Heart right ventricle (tissue), 16 donors: Measurements from ENCODE around the gene TOMM70. TPM values are rescaled to one million over a fixed set of nuclear protein-coding genes. Genes with fewer than 3 reads are reported as not detected.

Experiments used
- ATAC-seq, 8 donors: fragments of 200-7000 bp; cut with Tn5 transposase; one replicate each; pipeline ENCODE4 v1.9.1; 2020; ENCODE audit warnings: mild to moderate bottlenecking in 8 of 8, moderate library complexity in 8 of 8, moderate number of reproducible peaks in 1 of 8
- DNase-seq, 2 donors: peaks; one replicate each; pipeline ENCODE4 v3.0.0-alpha.2; 2020
- H3K27ac ChIP-seq, 10 donors: fragments of 200-600 bp; sonication (generic) in 2 of 10; one replicate each; pipeline versions ENCODE4 v1.5.0 to v1.8.0; 2020 to 2022; ENCODE audit warnings: mild to moderate bottlenecking in 3 of 10
- H3K27me3 ChIP-seq, 7 donors: fragments of 200-600 bp; one replicate each; pipeline ENCODE4 v1.8.0; 2021 to 2022; ENCODE audit warnings: mild to moderate bottlenecking in 2 of 7
- H3K36me3 ChIP-seq, 9 donors: fragments of 200-600 bp; sonication (generic) in 1 of 9; one replicate each; pipeline versions ENCODE4 v1.5.0 to v1.8.0; 2020 to 2022; ENCODE audit warnings: mild to moderate bottlenecking in 2 of 9
- H3K4me1 ChIP-seq, 9 donors: fragments of 200-600 bp; sonication (generic) in 1 of 9; one replicate each; pipeline versions ENCODE4 v1.5.0 to v1.8.0; 2020 to 2022; ENCODE audit warnings: mild to moderate bottlenecking in 4 of 9
- H3K4me3 ChIP-seq, 10 donors: fragments of 200-600 bp; sonication (generic) in 2 of 10; one replicate each; pipeline versions ENCODE4 v1.5.0 to v1.8.0; 2020 to 2022; ENCODE audit warnings: mild to moderate bottlenecking in 7 of 10, moderate library complexity in 2 of 10
- H3K9me3 ChIP-seq, 11 donors: fragments of 200-600 bp in 10 of 11; sonication (generic) in 2 of 11; one replicate each; pipeline versions ENCODE4 v1.5.0 to v1.8.0; 2013 to 2022; ENCODE audit warnings: mild to moderate bottlenecking in 2 of 11, control low read depth in 1 of 11, moderate library complexity in 1 of 11
- CTCF ChIP-seq, 9 donors: fragments of 200-600 bp; sonication (generic) in 2 of 9; IDR thresholded peaks; one replicate each; pipeline versions ENCODE4 v1.5.0 to v1.8.0; 2021 to 2022; ENCODE audit warnings: antibody characterized with exemption in 9 of 9, mild to moderate bottlenecking in 5 of 9, moderate library complexity in 1 of 9
- WGBS, 2 donors: extraction: QIAGEN DNeasy Blood & Tissue Kit; methylation state at CpG; one replicate each; pipeline ENCODE4 v1.1.7; 2013; ENCODE audit warnings: inconsistent platforms in 1 of 2; 5-methylcytosine and 5-hydroxymethylcytosine counted together
- intact Hi-C, 10 donors: fragments of 100-400 bp; cut with DNase I; formaldehyde crosslinking; loops; one replicate each; pipeline versions ENCODE4 v1.11.1 to v1.14.2; 2022
- polyA plus RNA-seq, 2 donors: library from polyadenylated mRNA; stranded (reverse); fragments of 200-250 nt; gene quantifications; one replicate each; pipeline ENCODE4 v1.2.3, GENCODE V29; 2013
- total RNA-seq, 10 donors: library from RNA; stranded (reverse); fragmentation: NEBNext Ultra II Directional in 3 of 10; extraction: Animal tissue kit (Norgen Biotek cat#: 25700) in 3 of 10; gene quantifications; one replicate each; pipeline versions ENCODE4 v1.2.1 to v1.2.4, GENCODE V29; 2021 to 2023
- donor health status: Arrhythmogenic right ventricular cardiomyopathy.
- donor health status: ischemic (EF 13 %, LVEDD 7.1; RV severe dilation, severe dysfunction).
- donor health status: healthy with polysubstance abuse.
- donor health status: DM: no; HTN: yes; CAD: no.
- donor health status: DM: no; HTN: no; CAD: no.
- donor health status: ischemic (EF 25% LVEDD 6.9; RV normal size, moderate dysfunction).
- donor health status: ischemic (EF 25% LVEDD 5.7; RV mildly dilated, moderate dysfunction).
- donor health status: healthy.
- donor health status: DM: yes; HTN: yes; CAD: no.
- donor health status: Ischemic cardiomyopathy.
- donor health status: ischemic (EF 35%, LVEDD 5.7; RV mildly dilated, moderate dysfunction).
- donor health status: nonischemic (EF 11% LVEDD 7.7; RV severe dilation, severe dysfunction).
- donor health status: DM: yes; HTN: yes; CAD: no.
- donor health status: PGD.
- donor health status: ischemic (EF 29% LVEDD 5.4; RV normal size, mild dysfunction).
- donor health status: nonischemic (EF 23%, LVEDD 6.1; RV moderate dilation, normal function).

Gene TOMM70
- total and polyA plus RNA-seq, 12 donors: 23.0 to 67.5 (median 57.9) TPM

- no peak overlapping the region for H3K4me3 ChIP-seq
- H3K27ac ChIP-seq: no peak overlapping the region
- H3K36me3 ChIP-seq: peaks cover 0 to 77% (median 10%) of the 10 kb centered on the region in 9 donors
- intact Hi-C loops: no loop called here
- DNase-seq (no peak), ATAC-seq (no peak)
- peaks cover 0 to 5% (median 0%) of the 10 kb centered on the region in 11 donors for H3K9me3 ChIP-seq
- no peak for TF ChIP-seq CTCF (IDR thresholded peaks at IDR 0.05)
- no peaks in the 10 kb centered on the region for H3K27me3 ChIP-seq
- H3K4me1 ChIP-seq: no peaks in the 10 kb centered on the region
Observed at GRCh38 chr3:100325827-100326226, 75.1 kb downstream of the TOMM70 start.

GRCh38 chr3:100324044-100324443, 76.8 kb downstream of the TOMM70 start:
- no peak overlapping the region for H3K27ac ChIP-seq
- no peak for TF ChIP-seq CTCF (IDR thresholded peaks at IDR 0.05)
- no peaks in the 10 kb centered on the region for H3K27me3 ChIP-seq
- peaks cover 0 to 94% (median 17%) of the 10 kb centered on the region in 9 donors for H3K36me3 ChIP-seq
- no peak overlapping the region for H3K4me3 ChIP-seq
- intact Hi-C loops: no loop called here
- DNase-seq (no peak), ATAC-seq (no peak)
- peaks cover 0 to 5% (median 0%) of the 10 kb centered on the region in 11 donors for H3K9me3 ChIP-seq
- no peaks in the 10 kb centered on the region for H3K4me1 ChIP-seq

- Histone ChIP-seq H3K27me3 (no peaks in the 10 kb centered on the region), H3K36me3 (peaks cover 0 to 94% (median 22%) of the 10 kb centered on the region in 9 donors), H3K4me1 (peaks cover 0 to 5% (median 0%) of the 10 kb centered on the region in 9 donors), H3K4me3 (no peak overlapping the region), H3K27ac (no peak overlapping the region), H3K9me3 (no peaks in the 10 kb centered on the region)
- 89% methylated on average over 2 of the region's 2 CpGs for WGBS, 2 donors
- intact Hi-C loops: loop anchor here in 6 of 10 donors (5.0 kb wide), 1 partner anchor 272 kb away; no protein-coding TSS in a partner anchor
- ATAC-seq (no peak), DNase-seq (no peak)
- no peak for TF ChIP-seq CTCF (IDR thresholded peaks at IDR 0.05)
Observed at GRCh38 chr3:100319951-100320350, 80.9 kb downstream of the TOMM70 start.

- H3K27ac ChIP-seq: no peak overlapping the region
- ATAC-seq: no peak
- H3K9me3 ChIP-seq: no peaks in the 10 kb centered on the region
- TF ChIP-seq CTCF (IDR thresholded peaks at IDR 0.05): no peak
- peaks cover 0 to 94% (median 16%) of the 10 kb centered on the region in 9 donors for H3K36me3 ChIP-seq
- WGBS, 2 donors: 69 to 90% methylated on average over 2 of the region's 2 CpGs
- intact Hi-C loops: loop anchor here in 7 of 10 donors (2.0 to 5.0 kb wide), 2 partner anchors 273 to 274 kb away; no protein-coding TSS in a partner anchor
- H3K4me3 ChIP-seq: no peak overlapping the region
- peaks cover 0 to 5% (median 0%) of the 10 kb centered on the region in 9 donors for H3K4me1 ChIP-seq
- H3K27me3 ChIP-seq: no peaks in the 10 kb centered on the region
- DNase-seq: no peak
Observed at GRCh38 chr3:100317912-100318311, 83.0 kb downstream of the TOMM70 start.
